Natural killer cell (primary cell): Measurements from ENCODE around the gene PRKN. TPM values are rescaled to one million over a fixed set of nuclear protein-coding genes. Genes with fewer than 3 reads are reported as not detected.

Experiments
- ATAC-seq, 3 donors: fragments of 150-1000 bp in 2 of 3; fragments of 200-7000 bp in 1 of 3; cut with Tn5 transposase; 1 replicate in 1 of 3; 2 replicates in 2 of 3; pipeline ENCODE4 v1.10.0; 2021; ENCODE audit warnings: mild to moderate bottlenecking in 2 of 3, moderate library complexity in 2 of 3
- DNase-seq, 2 donors: peaks; one replicate each; pipeline versions ENCODE4 v3.0.0 to v3.0.0-alpha.2; 2013 to 2021; ENCODE audit warnings: mixed read lengths in 1 of 2
- H3K27ac ChIP-seq: one replicate; pipeline ENCODE4 v1.5.1; 2013; ENCODE audit warnings: mild to moderate bottlenecking, low read length
- H3K27me3 ChIP-seq: one replicate; pipeline ENCODE4 v1.6.1; 2013; ENCODE audit warnings: low read length; ENCODE audit not compliant: control insufficient read depth, insufficient read depth
- H3K36me3 ChIP-seq: one replicate; pipeline ENCODE4 v1.6.1; 2013; ENCODE audit warnings: low read length; ENCODE audit not compliant: control insufficient read depth, insufficient read depth
- H3K4me1 ChIP-seq: one replicate; pipeline ENCODE4 v1.6.1; 2013; ENCODE audit warnings: low read length; ENCODE audit not compliant: control insufficient read depth, insufficient read depth
- H3K4me3 ChIP-seq: one replicate; pipeline ENCODE4 v1.5.1; 2013; ENCODE audit warnings: low read length
- H3K9me3 ChIP-seq: one replicate; pipeline ENCODE4 v1.6.1; 2013; ENCODE audit warnings: low read length; ENCODE audit not compliant: control insufficient read depth, insufficient read depth
- H3K27ac Mint-ChIP-seq, 2 donors: one replicate each; pipeline ENCODE4 v1.8.0; 2022; ENCODE audit warnings: mild to moderate bottlenecking in 2 of 2, mixed read lengths in 2 of 2, moderate library complexity in 1 of 2
- H3K27me3 Mint-ChIP-seq, 2 donors: one replicate each; pipeline ENCODE4 v1.8.0; 2022; ENCODE audit warnings: low read depth in 2 of 2, mixed read lengths in 2 of 2
- H3K36me3 Mint-ChIP-seq: one replicate; pipeline ENCODE4 v1.8.0; 2022; ENCODE audit warnings: mixed read lengths
- H3K4me1 Mint-ChIP-seq, 2 donors: one replicate each; pipeline ENCODE4 v1.8.0; 2022; ENCODE audit warnings: mixed read lengths in 2 of 2
- H3K4me3 Mint-ChIP-seq: one replicate; pipeline ENCODE4 v1.8.0; 2022; ENCODE audit warnings: mild to moderate bottlenecking, moderate library complexity, mixed read lengths
- H3K9me3 Mint-ChIP-seq, 2 donors: one replicate each; pipeline ENCODE4 v1.8.0; 2022; ENCODE audit warnings: mixed read lengths in 2 of 2
- WGBS: methylation state at CpG from one replicate; pipeline ENCODE4 v1.1.7; 2013; ENCODE audit warnings: missing lambda C conversion rate; ENCODE audit not compliant: insufficient coverage; 5-methylcytosine and 5-hydroxymethylcytosine counted together
- intact Hi-C: fragments of 100-400 bp; cut with micrococcal nuclease; formaldehyde crosslinking; loops from one replicate; pipeline ENCODE4 v1.14.2; 2022
- total RNA-seq, 4 donors: library from RNA; stranded (reverse); fragments of 120-200 nt in 1 of 4; gene quantifications; one replicate each; pipeline versions ENCODE4 v1.2.3 to v1.2.4, GENCODE V29; 2013 to 2022
- TF ChIP-seq, protein P1 (sequence below): fragments of 200-600 bp; IDR thresholded peaks from one replicate; pipeline ENCODE4 v1.8.0; 2022; ENCODE audit warnings: antibody characterized with exemption

The PRKN gene
- total RNA-seq, 3 donors from 2014 or later (not counting 1 experiment from before 2014, with no cell fraction given): 1.4 to 1.9 (median 1.9) TPM

- H3K27ac ChIP-seq: no peak overlapping the region
- Mint-ChIP-seq H3K36me3 (no peaks in the 10 kb centered on the region), H3K27me3 (no peaks in the 10 kb centered on the region), H3K9me3 (peaks cover 2 to 4% of the 10 kb centered on the region in 2 donors), H3K4me3 (no peak overlapping the region), H3K4me1 (no peaks in the 10 kb centered on the region), H3K27ac (no peak overlapping the region)
- TF ChIP-seq, protein P1, sequence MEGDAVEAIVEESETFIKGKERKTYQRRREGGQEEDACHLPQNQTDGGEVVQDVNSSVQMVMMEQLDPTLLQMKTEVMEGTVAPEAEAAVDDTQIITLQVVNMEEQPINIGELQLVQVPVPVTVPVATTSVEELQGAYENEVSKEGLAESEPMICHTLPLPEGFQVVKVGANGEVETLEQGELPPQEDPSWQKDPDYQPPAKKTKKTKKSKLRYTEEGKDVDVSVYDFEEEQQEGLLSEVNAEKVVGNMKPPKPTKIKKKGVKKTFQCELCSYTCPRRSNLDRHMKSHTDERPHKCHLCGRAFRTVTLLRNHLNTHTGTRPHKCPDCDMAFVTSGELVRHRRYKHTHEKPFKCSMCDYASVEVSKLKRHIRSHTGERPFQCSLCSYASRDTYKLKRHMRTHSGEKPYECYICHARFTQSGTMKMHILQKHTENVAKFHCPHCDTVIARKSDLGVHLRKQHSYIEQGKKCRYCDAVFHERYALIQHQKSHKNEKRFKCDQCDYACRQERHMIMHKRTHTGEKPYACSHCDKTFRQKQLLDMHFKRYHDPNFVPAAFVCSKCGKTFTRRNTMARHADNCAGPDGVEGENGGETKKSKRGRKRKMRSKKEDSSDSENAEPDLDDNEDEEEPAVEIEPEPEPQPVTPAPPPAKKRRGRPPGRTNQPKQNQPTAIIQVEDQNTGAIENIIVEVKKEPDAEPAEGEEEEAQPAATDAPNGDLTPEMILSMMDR: no peak
- DNase-seq (no peak), ATAC-seq (no peak)
- no peak overlapping the region for H3K4me3 ChIP-seq
- no peaks in the 10 kb centered on the region for H3K9me3 ChIP-seq
- no peaks in the 10 kb centered on the region for H3K4me1 ChIP-seq
- intact Hi-C loops: no loop called here
- WGBS: 57% methylated on average over 1 of the region's 2 CpGs
- H3K36me3 ChIP-seq: no peaks in the 10 kb centered on the region
- no peaks in the 10 kb centered on the region for H3K27me3 ChIP-seq
Measured at GRCh38 chr6:162615016-162615705, 112.4 kb downstream of the PRKN start.

DNA sequence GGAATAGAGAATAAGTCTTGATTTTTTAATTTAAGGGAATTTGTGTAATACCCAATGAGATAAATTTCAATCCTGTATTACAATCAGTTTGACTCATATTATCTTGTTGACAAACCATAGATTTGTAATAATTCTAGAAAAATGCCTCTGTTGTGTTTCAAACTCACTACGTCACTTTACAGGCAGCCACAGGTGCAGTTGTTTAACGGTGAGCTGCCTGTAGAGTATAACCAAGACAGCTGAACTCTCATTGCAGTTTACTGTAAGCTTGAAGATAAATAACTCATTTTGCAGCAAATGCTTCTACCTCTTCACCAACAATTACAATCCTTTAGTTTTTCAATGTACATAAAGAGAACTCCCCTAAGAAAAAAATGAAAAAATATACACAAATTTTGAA lies 114.3 kb downstream of the PRKN start:
- Mint-ChIP-seq H3K4me1 (no peaks in the 10 kb centered on the region), H3K27ac (no peak overlapping the region), H3K9me3 (peaks cover 2 to 4% of the 10 kb centered on the region in 2 donors), H3K27me3 (no peaks in the 10 kb centered on the region), H3K4me3 (no peak overlapping the region), H3K36me3 (no peaks in the 10 kb centered on the region)
- TF ChIP-seq, protein P1: no peak
- Histone ChIP-seq H3K27ac (no peak overlapping the region), H3K4me1 (no peaks in the 10 kb centered on the region), H3K9me3 (no peaks in the 10 kb centered on the region), H3K36me3 (no peaks in the 10 kb centered on the region), H3K4me3 (no peak overlapping the region), H3K27me3 (no peaks in the 10 kb centered on the region)
- WGBS: 92% methylated on average over 2 of the region's 2 CpGs
- no peak for DNase-seq
- intact Hi-C loops: no loop called here
- no peak for ATAC-seq

- TF ChIP-seq, protein P1: no peak
- ATAC-seq (no peak), DNase-seq (no peak)
- H3K27me3 Mint-ChIP-seq: no peaks in the 10 kb centered on the region
- no peaks in the 10 kb centered on the region for H3K27me3 ChIP-seq
- no peaks in the 10 kb centered on the region for H3K36me3 Mint-ChIP-seq
- H3K36me3 ChIP-seq: no peaks in the 10 kb centered on the region
- H3K4me1 Mint-ChIP-seq: no peaks in the 10 kb centered on the region
- H3K9me3 ChIP-seq: no peaks in the 10 kb centered on the region
- intact Hi-C loops: no loop called here
- no peaks in the 10 kb centered on the region for H3K4me1 ChIP-seq
- no peak overlapping the region for H3K27ac Mint-ChIP-seq
- H3K4me3 ChIP-seq: no peak overlapping the region
- 85% methylated on average over 4 of the region's 4 CpGs for WGBS
- H3K27ac ChIP-seq: no peak overlapping the region
- H3K9me3 Mint-ChIP-seq: peaks cover 2 to 4% of the 10 kb centered on the region in 2 donors
- H3K4me3 Mint-ChIP-seq: no peak overlapping the region
Measured at GRCh38 chr6:162612613-162613012, 115.0 kb downstream of the PRKN start.

DNA sequence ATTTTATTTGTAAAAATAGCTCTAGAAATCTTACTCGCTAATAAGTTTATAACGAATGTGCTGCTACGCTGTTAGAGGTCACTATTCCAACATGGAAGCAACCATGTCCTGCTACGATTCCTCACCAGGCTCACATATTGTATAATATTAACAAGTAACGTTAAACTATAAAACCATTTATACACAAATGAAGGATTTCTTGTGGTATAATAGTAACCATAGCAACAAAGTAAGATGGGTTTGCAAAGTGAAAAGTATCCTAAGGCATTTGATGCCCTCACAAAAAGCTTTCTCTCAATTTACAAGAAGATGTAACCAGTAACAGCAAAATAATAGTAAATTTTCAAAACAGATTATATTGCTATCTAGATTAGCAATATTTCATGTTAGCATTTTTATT lies 117.2 kb downstream of the PRKN start:
- TF ChIP-seq, protein P1: no peak
- intact Hi-C loops: no loop called here
- no peaks in the 10 kb centered on the region for H3K36me3 ChIP-seq
- Mint-ChIP-seq H3K27me3 (no peaks in the 10 kb centered on the region), H3K4me1 (no peaks in the 10 kb centered on the region), H3K36me3 (no peaks in the 10 kb centered on the region), H3K9me3 (peaks cover 0 to 4% of the 10 kb centered on the region in 2 donors), H3K27ac (no peak overlapping the region), H3K4me3 (no peak overlapping the region)
- ATAC-seq: no peak
- DNase-seq: no peak
- no peaks in the 10 kb centered on the region for H3K27me3 ChIP-seq
- 100% methylated on average over 4 of the region's 5 CpGs for WGBS
- no peaks in the 10 kb centered on the region for H3K4me1 ChIP-seq
- H3K9me3 ChIP-seq: no peaks in the 10 kb centered on the region
- no peak overlapping the region for H3K4me3 ChIP-seq
- H3K27ac ChIP-seq: no peak overlapping the region
